B cell (primary cell): ENCODE results near the gene CCDC201.
"Not testable (repeated sequence)": the region's sequence is repeated elsewhere in the genome, so short reads cannot be mapped to it uniquely, and the experiment has no call there.

Source experiments
- EZH2 ChIP-seq: IDR thresholded peaks from 2 replicates; pipeline ENCODE4 v1.6.1; 2012; ENCODE audit warnings: borderline replicate concordance, low read depth, mild to moderate bottlenecking, moderate library complexity, low read length; ENCODE audit not compliant: insufficient read depth, poor library complexity, severe bottlenecking
- TF ChIP-seq, protein P1 (sequence below): fragments of 200-600 bp; IDR thresholded peaks from one replicate; pipeline ENCODE4 v1.8.0; 2022; ENCODE audit warnings: antibody characterized with exemption, mild to moderate bottlenecking

DNA sequence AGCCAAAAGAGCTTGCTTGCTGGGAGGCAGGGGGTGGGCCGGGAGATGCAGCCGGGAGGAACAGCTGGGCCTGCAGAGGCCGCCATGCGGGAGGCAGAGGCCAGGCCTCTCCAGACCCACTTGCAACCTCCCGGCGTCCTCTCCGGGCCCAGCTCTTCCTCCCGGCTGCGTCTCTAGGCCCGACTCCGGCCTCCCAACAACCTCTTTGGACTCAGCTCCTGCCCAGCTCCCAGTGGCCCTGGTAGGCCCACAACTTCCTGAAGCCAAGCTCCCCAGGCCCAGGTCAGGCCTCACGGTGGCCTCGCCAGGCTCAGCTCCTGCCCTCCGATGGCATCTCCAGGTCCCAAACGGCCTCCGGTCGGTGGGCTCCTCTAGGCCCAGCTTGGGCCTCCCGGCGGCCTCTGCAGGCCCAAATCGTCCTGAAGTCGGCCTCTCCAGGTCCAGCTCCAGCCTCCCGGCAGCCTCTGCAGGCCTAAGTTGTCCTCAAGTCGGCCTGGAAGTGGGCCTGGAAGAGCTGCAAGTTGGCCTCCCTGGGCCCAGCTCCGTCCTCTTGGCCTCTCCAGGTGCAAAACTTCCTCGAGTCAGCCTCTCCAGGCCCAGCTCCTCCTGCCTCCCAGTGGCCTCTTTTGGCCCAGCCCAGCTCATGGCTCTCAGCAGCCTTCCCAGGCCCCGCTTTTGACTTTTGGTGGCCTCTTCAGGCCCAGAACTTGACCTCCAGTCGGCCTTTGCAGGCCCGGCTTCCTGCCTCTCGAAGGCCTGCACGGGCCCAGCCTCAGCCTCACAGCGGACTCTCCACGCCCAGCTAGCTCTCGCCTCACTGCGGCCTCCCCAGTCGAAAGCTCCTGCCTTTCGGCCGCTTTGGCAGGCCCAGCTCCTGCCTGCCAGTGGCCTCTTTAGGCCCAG lies 58.4 kb downstream of the CCDC201 start:
- TF ChIP-seq, protein P1, sequence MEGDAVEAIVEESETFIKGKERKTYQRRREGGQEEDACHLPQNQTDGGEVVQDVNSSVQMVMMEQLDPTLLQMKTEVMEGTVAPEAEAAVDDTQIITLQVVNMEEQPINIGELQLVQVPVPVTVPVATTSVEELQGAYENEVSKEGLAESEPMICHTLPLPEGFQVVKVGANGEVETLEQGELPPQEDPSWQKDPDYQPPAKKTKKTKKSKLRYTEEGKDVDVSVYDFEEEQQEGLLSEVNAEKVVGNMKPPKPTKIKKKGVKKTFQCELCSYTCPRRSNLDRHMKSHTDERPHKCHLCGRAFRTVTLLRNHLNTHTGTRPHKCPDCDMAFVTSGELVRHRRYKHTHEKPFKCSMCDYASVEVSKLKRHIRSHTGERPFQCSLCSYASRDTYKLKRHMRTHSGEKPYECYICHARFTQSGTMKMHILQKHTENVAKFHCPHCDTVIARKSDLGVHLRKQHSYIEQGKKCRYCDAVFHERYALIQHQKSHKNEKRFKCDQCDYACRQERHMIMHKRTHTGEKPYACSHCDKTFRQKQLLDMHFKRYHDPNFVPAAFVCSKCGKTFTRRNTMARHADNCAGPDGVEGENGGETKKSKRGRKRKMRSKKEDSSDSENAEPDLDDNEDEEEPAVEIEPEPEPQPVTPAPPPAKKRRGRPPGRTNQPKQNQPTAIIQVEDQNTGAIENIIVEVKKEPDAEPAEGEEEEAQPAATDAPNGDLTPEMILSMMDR, result not testable (repeated sequence)
- not testable (repeated sequence) for TF ChIP-seq EZH2
